ENCODE data around the gene C10orf67.

Gene C10orf67

DNA sequence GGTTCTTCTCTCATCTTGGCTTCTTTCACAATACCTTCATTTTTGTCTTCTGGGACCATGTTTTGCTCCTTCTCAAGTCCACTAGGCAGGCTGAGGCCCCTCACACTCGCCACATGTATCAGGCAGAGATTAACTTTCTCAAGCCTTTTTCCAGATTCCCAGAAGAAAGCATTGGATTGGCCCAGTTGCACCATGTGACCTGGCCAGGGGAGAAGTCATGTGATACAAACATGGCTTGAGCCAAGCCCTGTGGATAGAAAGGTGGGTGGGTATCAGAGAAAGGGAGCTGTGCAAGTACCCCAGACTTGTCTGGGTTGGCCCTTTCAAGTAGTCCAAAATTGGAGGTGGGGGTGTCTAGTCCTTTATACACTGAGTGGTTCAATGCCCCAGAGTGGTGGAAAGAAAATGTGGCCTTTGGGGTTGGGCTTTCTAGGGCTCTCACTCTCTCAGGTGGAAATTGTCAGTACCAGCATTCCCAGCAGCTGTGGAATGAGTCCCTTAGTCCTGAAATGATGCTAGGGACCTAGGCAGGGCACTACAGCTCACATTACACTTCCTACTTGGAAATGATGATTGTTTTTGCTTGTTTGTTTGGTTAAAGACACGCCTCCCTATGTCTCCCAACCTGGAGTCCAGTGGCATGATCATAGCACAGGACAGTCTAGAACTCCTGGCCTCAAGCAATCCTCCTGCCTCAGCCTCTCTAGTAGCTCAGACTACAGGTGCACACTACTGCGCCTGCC lies 36.9 kb upstream of the C10orf67 start:
- TF ChIP-seq, protein P1, sequence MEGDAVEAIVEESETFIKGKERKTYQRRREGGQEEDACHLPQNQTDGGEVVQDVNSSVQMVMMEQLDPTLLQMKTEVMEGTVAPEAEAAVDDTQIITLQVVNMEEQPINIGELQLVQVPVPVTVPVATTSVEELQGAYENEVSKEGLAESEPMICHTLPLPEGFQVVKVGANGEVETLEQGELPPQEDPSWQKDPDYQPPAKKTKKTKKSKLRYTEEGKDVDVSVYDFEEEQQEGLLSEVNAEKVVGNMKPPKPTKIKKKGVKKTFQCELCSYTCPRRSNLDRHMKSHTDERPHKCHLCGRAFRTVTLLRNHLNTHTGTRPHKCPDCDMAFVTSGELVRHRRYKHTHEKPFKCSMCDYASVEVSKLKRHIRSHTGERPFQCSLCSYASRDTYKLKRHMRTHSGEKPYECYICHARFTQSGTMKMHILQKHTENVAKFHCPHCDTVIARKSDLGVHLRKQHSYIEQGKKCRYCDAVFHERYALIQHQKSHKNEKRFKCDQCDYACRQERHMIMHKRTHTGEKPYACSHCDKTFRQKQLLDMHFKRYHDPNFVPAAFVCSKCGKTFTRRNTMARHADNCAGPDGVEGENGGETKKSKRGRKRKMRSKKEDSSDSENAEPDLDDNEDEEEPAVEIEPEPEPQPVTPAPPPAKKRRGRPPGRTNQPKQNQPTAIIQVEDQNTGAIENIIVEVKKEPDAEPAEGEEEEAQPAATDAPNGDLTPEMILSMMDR (IDR thresholded peaks at IDR 0.05), result no peak
- TF ChIP-seq ZFX (IDR thresholded peaks at IDR 0.05; ENCODE audit: borderline replicate concordance), result no peak
- no peak overlapping the region for H3K27ac ChIP-seq

DNA sequence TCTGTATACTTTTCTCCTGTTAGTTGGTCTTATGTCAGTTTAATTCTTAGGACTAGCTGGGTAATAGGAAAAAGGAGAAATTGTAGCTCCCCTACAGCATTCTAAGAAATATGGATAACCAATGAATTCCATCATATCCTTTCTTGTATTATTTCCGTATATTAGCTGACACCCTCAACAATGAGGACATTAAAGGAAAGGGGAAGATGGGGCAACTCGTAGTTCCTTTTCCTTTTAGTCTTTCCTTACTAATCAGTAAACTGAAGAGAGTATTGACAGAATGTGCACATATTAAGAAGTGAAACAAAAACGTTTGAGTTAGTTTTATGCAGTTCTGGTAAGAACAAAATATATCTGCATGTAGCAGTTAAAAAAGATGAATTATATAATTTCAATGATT lies 35.1 kb upstream of the C10orf67 start:
- TF ChIP-seq, protein P1 (IDR thresholded peaks at IDR 0.05), result no peak
- TF ChIP-seq ZFX (IDR thresholded peaks at IDR 0.05; ENCODE audit: borderline replicate concordance), result no peak
- no peak overlapping the region for H3K27ac ChIP-seq

DNA sequence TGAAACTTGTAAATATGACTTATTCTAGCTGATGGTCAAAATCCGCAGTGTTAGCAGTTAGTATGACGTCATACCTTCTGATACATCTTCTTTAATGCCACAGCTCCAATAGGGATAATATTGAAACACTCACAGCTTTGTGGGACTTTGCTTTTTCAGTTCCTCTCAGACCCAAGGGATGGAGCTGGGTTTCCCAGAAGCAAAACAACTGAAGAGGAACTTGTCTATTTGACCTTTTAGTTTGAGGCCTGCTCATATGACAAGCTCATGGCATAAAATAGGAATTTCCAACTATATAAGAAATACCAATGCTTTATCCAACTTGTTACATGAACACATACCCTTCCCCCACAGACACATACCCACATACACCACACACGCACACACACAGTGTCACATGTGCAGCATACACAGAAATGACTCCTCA lies 31.6 kb upstream of the C10orf67 start:
- no peak for TF ChIP-seq ZFX (IDR thresholded peaks at IDR 0.05; ENCODE audit: borderline replicate concordance)
- TF ChIP-seq, protein P1 (IDR thresholded peaks at IDR 0.05), result no peak
- H3K27ac ChIP-seq, result no peak overlapping the region

DNA sequence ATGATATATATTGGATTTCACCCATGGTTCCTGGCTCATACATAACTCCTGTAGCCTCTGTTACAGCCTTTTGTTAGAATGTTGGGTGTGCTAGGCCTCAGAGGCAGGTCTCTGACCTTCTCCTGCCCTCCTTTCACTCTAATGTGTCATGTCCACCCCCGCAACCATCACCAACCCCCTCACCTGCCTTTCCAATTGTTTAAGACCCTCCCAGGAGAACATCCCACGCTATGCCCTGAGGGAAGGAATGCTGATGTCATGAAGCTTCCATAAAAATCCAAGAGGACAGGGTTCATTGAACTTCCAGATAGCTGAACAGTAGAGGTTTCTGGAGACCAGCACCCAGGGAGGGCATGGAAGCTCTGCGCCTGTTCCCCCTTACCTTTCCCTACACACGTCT lies 30.8 kb upstream of the C10orf67 start:
- TF ChIP-seq, protein P1 (IDR thresholded peaks at IDR 0.05), result no peak
- TF ChIP-seq ZFX (IDR thresholded peaks at IDR 0.05; ENCODE audit: borderline replicate concordance), result no peak
- no peak overlapping the region for H3K27ac ChIP-seq

DNA sequence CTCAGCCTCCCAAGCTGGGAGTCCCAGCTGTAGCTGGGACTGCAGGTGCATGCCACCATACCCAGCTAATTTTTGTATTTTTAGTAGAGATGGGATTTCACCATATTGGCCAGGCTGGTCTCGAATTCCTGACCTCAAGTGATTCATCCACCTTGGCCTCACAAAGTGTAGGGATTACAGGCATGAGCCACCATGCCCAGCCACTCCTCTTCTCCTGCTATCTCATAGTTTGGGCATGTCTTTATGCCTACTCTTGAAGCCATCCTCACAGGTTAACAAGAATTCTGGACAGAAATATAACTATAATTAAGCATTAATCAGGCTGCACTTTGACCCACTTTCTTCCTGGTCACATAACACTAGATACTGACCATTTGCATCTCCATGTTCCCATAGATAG lies 28.6 kb upstream of the C10orf67 start:
- TF ChIP-seq, protein P1 (IDR thresholded peaks at IDR 0.05), result no peak
- TF ChIP-seq ZFX (IDR thresholded peaks at IDR 0.05; ENCODE audit: borderline replicate concordance), result no peak
- H3K27ac ChIP-seq, result no peak overlapping the region

DNA sequence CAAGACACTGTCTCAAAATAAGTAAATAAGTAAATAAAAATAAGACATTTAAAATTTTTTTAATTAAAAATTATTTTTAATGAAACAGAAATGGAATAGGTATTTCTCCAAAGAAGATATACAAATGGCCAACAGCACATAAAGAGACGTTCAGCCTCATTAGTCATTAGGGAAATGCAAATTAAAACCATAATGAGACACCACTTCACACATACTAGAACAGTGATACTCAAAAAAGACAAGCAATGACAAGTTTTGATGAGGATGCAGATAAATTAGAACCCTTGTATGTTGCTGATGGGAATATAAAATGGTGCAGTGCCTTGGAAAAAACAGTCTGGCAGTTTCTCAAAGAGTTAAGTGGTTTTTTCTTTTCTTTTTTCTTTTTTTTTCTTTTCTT lies 26.5 kb upstream of the C10orf67 start:
- no peak overlapping the region for H3K27ac ChIP-seq
- TF ChIP-seq ZFX (IDR thresholded peaks at IDR 0.05; ENCODE audit: borderline replicate concordance), result no peak

DNA sequence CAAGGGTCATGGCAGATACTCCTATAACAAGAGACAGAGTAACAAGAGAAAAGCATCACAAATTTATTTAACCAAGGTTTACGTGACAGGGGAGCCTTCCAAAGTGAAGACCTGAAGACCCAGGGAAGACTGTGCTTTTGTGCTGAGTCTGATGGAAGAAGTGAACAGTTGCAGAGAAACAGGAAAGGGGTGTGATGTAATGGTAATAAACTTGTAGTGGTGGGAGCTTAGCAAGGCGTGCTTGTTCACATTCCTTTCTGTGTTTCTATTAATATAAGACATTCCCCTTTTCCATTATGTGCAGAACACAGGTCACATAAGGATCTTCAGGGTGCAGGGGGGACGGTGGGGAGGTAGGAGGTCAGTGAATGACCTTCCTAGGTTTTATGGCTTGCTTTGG lies 25.5 kb upstream of the C10orf67 start:
- no peak overlapping the region for H3K27ac ChIP-seq
- no peak for TF ChIP-seq ZFX (IDR thresholded peaks at IDR 0.05; ENCODE audit: borderline replicate concordance)
- TF ChIP-seq, protein P1 (IDR thresholded peaks at IDR 0.05), result no peak
